Common myeloid progenitor, CD34-positive (primary cell): ENCODE results near the gene ZNF667.

Experiments used
- CTCF ChIA-PET: fragments of 350-600 bp; sonication (Branson Sonifier 250); formaldehyde crosslinking; loops from one replicate; lab custom pipeline; 2021; ENCODE audit warnings: antibody characterized with exemption; lab: Charles Lee
- POLR2A ChIA-PET: fragments of 350-600 bp; sonication (Branson Sonifier 250); formaldehyde crosslinking; loops from one replicate; lab custom pipeline; 2021; ENCODE audit warnings: antibody characterized with exemption; lab: Charles Lee
- DNase-seq, 3 donors: peaks; one replicate each; pipeline versions ENCODE4 v3.0.0 to v3.0.0-alpha.2; 2013
- H3K27ac ChIP-seq, 2 experiments: 1 replicate in 1 of 2; 2 replicates in 1 of 2; pipeline ENCODE4 v1.7.0; 2013; ENCODE audit warnings: inconsistent platforms in 2 of 2, low read length in 2 of 2, mild to moderate bottlenecking in 2 of 2, low read depth in 1 of 2, moderate library complexity in 1 of 2; ENCODE audit not compliant: severe bottlenecking in 2 of 2, insufficient read depth in 1 of 2, poor library complexity in 1 of 2
- H3K27me3 ChIP-seq, 5 experiments: replicated peaks in 2 of 5; 1 replicate in 3 of 5; 2 replicates in 2 of 5; pipeline versions ENCODE4 v1.6.1 to v1.7.0; 2013; ENCODE audit warnings: low read length in 4 of 5, mild to moderate bottlenecking in 2 of 5, moderate library complexity in 2 of 5, inconsistent platforms in 1 of 5; ENCODE audit not compliant: insufficient read depth in 5 of 5, control insufficient read depth in 4 of 5
- H3K36me3 ChIP-seq, 4 experiments: 1 replicate in 2 of 4; 2 replicates in 2 of 4; pipeline versions ENCODE4 v1.6.1 to v1.7.0; 2013; ENCODE audit warnings: low read length in 3 of 4, control low read depth in 1 of 4, mild to moderate bottlenecking in 1 of 4; ENCODE audit not compliant: control insufficient read depth in 4 of 4, insufficient read depth in 4 of 4
- H3K4me1 ChIP-seq, 4 experiments: 1 replicate in 3 of 4; 2 replicates in 1 of 4; pipeline versions ENCODE4 v1.6.1 to v1.7.1; 2013; ENCODE audit warnings: low read length in 3 of 4, mild to moderate bottlenecking in 3 of 4, control low read depth in 1 of 4, inconsistent platforms in 1 of 4, moderate library complexity in 1 of 4; ENCODE audit not compliant: control insufficient read depth in 4 of 4, insufficient read depth in 4 of 4; ENCODE audit errors: control extremely low read depth in 1 of 4
- H3K4me3 ChIP-seq, 7 experiments: 1 replicate in 4 of 7; 2 replicates in 3 of 7; pipeline versions ENCODE4 v1.5.1 to v1.7.0; 2013; ENCODE audit warnings: mild to moderate bottlenecking in 7 of 7, low read length in 6 of 7, moderate library complexity in 6 of 7, inconsistent platforms in 2 of 7, low read depth in 2 of 7, control low read depth in 1 of 7; ENCODE audit not compliant: insufficient read depth in 4 of 7, control insufficient read depth in 1 of 7; ENCODE audit errors: extremely low read depth in 1 of 7
- H3K9me3 ChIP-seq, 5 experiments: 1 replicate in 4 of 5; 2 replicates in 1 of 5; pipeline versions ENCODE4 v1.6.1 to v1.7.1; 2013; ENCODE audit warnings: low read length in 4 of 5, mild to moderate bottlenecking in 2 of 5, inconsistent platforms in 1 of 5, low read depth in 1 of 5, moderate library complexity in 1 of 5; ENCODE audit not compliant: control insufficient read depth in 4 of 5, insufficient read depth in 2 of 5; ENCODE audit errors: control extremely low read depth in 1 of 5
- WGBS: methylation state at CpG from one replicate; pipeline ENCODE4 v1.1.5; 2013; ENCODE audit not compliant: insufficient coverage; 5-methylcytosine and 5-hydroxymethylcytosine counted together

ZNF667 gene

DNA sequence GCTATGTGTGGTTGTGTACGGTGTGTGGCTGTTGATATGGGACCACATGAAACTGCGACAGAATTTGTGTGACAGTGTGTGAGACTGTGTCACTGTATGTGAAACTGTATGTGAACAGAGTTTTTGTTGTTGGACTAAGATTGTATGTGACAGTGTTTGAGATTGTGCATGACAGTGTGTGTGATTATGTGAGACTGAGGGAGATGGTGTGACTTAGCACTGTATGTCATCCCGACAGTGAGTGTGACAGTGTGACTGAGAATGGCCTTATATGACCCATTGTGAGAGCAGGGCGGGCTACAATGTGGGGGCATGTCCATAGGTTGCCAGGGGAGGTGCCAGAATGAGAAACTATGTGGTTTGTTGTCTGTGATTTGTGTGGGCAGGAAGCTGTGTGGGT, 72.1 kb downstream of the ZNF667 start:
- 98% methylated on average over 4 of the region's 4 CpGs for WGBS
- ChIA-PET POLR2A (no interaction called here), CTCF (no interaction called here)
- peaks cover 13 to 35% (median 24%) of the 10 kb centered on the region in 4 experiments for H3K36me3 ChIP-seq
- peaks cover 8 to 62% (median 29%) of the 10 kb centered on the region in 5 experiments for H3K9me3 ChIP-seq
- peak in 2 of 3 donors; percentile 14 to 40 for DNase-seq
- H3K27ac ChIP-seq: peak overlapping the region in 1 of 2 experiments; percentile 93
- H3K4me1 ChIP-seq: peaks cover 3 to 16% (median 11%) of the 10 kb centered on the region in 4 experiments
- no peaks in the 10 kb centered on the region for H3K27me3 ChIP-seq
- peak overlapping the region in 4 of 7 experiments; percentile 82 to 91 (median 85) for H3K4me3 ChIP-seq

DNA sequence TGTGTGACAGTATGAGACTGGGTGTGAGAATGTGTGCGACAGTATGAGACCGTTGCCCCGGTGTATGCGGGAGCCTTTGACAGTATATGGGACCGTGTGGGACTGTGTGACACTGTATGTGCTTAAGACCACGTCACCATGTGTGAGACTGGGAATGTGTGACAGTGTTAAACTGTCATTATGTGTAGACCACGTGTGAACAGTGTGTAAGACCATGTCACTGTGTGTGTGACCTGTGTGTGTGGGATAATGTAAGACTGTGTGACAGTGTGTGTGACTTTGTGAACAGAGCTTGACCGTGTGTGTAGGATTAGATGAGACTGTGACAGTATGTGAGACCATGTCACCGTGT, 72.5 kb downstream of the ZNF667 start:
- Histone ChIP-seq H3K36me3 (peaks cover 12 to 32% (median 23%) of the 10 kb centered on the region in 4 experiments), H3K27me3 (no peaks in the 10 kb centered on the region), H3K9me3 (peaks cover 8 to 62% (median 31%) of the 10 kb centered on the region in 5 experiments), H3K4me3 (peak overlapping the region; percentile 61 to 97 (median 83)), H3K4me1 (peaks cover 3 to 16% (median 11%) of the 10 kb centered on the region in 4 experiments), H3K27ac (peak overlapping the region; percentile 93)
- CTCF ChIA-PET: interaction anchor here (1.5 kb wide), 1 partner anchor 12 kb away, joined by 4 read pairs; no protein-coding TSS in a partner anchor
- no peak for DNase-seq
- POLR2A ChIA-PET: no interaction called here
- 68% methylated on average over 9 of the region's 9 CpGs for WGBS

DNA sequence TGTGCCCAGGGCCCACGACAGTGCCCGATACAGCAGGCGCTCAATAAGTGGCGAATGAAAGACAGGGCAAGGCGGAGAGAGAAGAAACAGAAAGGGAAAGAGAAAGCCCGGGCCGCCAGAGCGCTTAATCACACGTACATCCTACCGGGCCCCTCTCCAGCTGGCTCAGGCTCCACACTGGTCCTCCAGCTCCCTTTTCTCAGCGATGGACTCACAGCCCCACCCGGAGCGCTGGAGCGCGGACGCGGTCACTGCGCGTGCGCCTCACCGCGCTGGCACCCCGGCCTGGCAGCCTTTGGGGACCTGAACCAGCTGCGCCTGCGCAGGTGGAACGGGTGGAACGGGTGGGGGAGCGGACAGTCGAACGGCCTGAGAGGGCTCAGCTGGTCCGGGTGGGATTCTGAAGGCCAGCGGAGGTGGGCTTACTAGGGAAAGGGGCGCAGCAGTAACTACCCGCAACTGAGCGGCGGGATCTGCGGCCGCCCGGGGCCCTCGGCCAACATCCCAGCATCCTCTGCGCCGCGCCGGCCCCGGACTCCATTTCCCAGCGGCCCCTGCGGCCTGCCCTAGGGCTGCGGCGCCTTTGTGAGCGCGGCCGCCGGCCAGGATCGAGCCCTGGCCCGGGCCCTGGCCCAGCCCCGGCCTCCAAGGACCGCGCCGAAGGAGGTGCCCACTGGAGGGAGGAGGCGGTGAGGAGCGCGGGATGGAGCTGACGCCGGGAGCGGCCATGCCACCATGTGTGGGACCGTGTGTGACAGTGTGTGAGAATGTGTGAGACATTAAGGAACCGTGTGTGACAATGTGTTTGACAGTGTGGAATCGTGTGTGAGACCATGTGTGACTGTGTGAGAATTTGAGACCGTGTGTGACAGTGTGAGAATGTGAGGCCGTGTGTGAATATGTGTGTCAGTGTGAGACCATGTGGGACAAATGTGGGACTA, 73.1 kb downstream of the ZNF667 start, which contains the start of gene ZNF583:
TSS of gene ZNF583 (plus strand) at position 569 of the 941 bp plus-strand sequence. CDS start 2,783 bp downstream, outside the sequence.
- peak within 1 kb of the TSS; percentile 93 for H3K27ac ChIP-seq
- ChIA-PET CTCF (interaction anchor here (1.5 kb wide), 1 partner anchor 11 kb away, joined by 4 read pairs; no protein-coding TSS in a partner anchor), POLR2A (interaction anchor here (0.7 kb wide), 1 partner anchor 11 kb away, joined by 3 read pairs; the partner anchor contains the start of gene ZNF582)
- WGBS: 1% methylated on average over 65 of the region's 70 CpGs
- H3K27me3 ChIP-seq: no peaks in the 10 kb centered on the region
- peaks cover 3 to 16% (median 11%) of the 10 kb centered on the region in 4 experiments for H3K4me1 ChIP-seq
- H3K4me3 ChIP-seq: peak within 1 kb of the TSS; percentile 61 to 97 (median 83)
- peak; percentile 94 to 98 (median 97) for DNase-seq
- peaks cover 8 to 63% (median 34%) of the 10 kb centered on the region in 5 experiments for H3K9me3 ChIP-seq
- H3K36me3 ChIP-seq: peaks cover 12 to 32% (median 21%) of the 10 kb centered on the region in 4 experiments

DNA sequence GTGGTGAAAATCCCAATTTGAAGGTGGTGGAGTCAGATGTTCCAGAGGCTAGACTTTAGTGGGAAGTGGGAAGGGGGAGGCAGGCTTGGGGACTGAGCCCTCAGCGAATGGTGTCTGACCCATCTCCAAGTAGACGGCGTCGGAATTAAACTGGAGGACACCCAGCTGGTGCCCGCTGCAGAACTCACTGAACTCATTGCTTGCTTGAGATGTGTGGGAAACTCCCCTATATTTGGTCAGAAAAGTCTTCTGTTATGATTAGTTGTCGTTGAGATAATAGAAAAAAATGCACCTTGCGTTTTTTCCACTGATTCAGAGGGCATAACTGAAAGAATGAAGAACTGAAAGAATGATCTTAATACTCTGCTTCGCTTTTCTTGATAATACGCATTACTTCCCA, 73.9 kb downstream of the ZNF667 start:
- Histone ChIP-seq H3K27me3 (no peaks in the 10 kb centered on the region), H3K4me3 (peak overlapping the region; percentile 61 to 97 (median 83)), H3K27ac (peak overlapping the region; percentile 93), H3K9me3 (peaks cover 8 to 61% (median 38%) of the 10 kb centered on the region in 5 experiments), H3K36me3 (peaks cover 7 to 31% (median 20%) of the 10 kb centered on the region in 4 experiments), H3K4me1 (peaks cover 3 to 16% (median 11%) of the 10 kb centered on the region in 4 experiments)
- peak in 2 of 3 donors; percentile 41 to 53 for DNase-seq
- POLR2A ChIA-PET: no interaction called here
- CTCF ChIA-PET: interaction anchor here (1.5 kb wide), 1 partner anchor 11 kb away, joined by 4 read pairs; no protein-coding TSS in a partner anchor
- 49% methylated on average over 7 of the region's 9 CpGs for WGBS

DNA sequence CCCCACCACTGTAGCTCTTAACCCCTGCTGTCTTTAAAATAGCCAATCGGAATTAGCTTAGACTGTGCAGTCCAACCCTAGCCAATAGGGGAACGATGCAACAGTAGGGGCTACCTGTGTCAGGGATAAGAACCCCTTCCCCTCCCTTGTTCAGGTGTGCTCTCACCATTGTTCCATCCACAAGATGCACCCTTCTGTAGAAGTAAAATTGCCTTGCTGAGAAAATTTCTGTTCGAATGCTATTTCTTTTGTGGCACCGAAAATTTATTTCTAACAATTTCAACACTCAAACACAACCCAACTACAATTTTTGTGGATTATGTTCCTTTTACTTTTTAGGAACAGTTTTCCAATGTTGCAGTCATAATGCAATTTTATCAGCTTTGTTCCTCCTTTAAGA, 76.7 kb downstream of the ZNF667 start:
- Histone ChIP-seq H3K36me3 (peaks cover 2 to 21% (median 14%) of the 10 kb centered on the region in 4 experiments), H3K9me3 (peaks cover 3 to 55% (median 42%) of the 10 kb centered on the region in 5 experiments), H3K4me1 (peaks cover 3 to 16% (median 11%) of the 10 kb centered on the region in 4 experiments), H3K27me3 (no peaks in the 10 kb centered on the region), H3K4me3 (no peak overlapping the region), H3K27ac (no peak overlapping the region)
- DNase-seq: peak in 1 of 3 donors; percentile 22
- ChIA-PET POLR2A (no interaction called here), CTCF (no interaction called here)
- no CpG with 5 or more reads among the region's 4 CpGs for WGBS

DNA sequence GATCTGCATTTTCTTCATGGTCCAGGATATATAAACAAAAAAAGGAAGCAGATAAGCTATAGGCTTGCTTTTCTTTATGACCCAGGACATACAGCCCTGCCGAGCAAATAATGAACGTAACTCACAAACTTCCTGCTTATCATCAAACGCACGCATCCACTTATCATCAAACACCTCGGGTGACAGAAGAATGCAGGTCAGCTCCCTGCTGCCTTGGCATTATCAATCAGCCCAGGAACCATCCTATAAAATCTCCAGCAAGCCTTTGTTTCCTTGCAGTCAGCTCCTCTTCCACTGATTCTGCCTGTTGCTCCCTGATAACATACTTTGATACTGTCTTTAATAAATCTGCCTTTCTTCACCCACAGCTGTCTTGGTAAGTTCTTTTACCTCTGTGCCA, 78.3 kb downstream of the ZNF667 start:
- WGBS: 100% methylated on average over 2 of the region's 5 CpGs
- Histone ChIP-seq H3K4me1 (peaks cover under 1 to 8% (median 5%) of the 10 kb centered on the region in 4 experiments), H3K36me3 (peaks cover 2 to 21% (median 14%) of the 10 kb centered on the region in 4 experiments), H3K27me3 (no peaks in the 10 kb centered on the region), H3K9me3 (peaks cover 3 to 60% (median 46%) of the 10 kb centered on the region in 5 experiments), H3K4me3 (no peak overlapping the region), H3K27ac (no peak overlapping the region)
- DNase-seq: no peak
- ChIA-PET POLR2A (interaction anchor here (0.5 kb wide), 1 partner anchor 53 kb away, joined by 3 read pairs; no protein-coding TSS in a partner anchor), CTCF (no interaction called here)
